GM21825 (cell line): ENCODE data around the gene JKAMP.
"Not testable (repeated sequence)": the region's sequence is repeated elsewhere in the genome, so short reads cannot be mapped to it uniquely, and the experiment has no call there.

Source experiments
- ATAC-seq: cut with Tn5 transposase; IDR thresholded peaks from one replicate; pipeline ENCODE4 v1.9.1; 2021; ENCODE audit warnings: mild to moderate bottlenecking, moderate library complexity; ENCODE audit not compliant: unreplicated experiment

The JKAMP gene

GRCh38 chr14:59483819-59484638, at the start of gene JKAMP, which contains the start of gene L3HYPDH:
Gene JKAMP, plus strand, starts transcription at chr14:59484517. Its CDS starts 73 bp downstream, at chr14:59484590.
Gene L3HYPDH, minus strand, starts transcription at chr14:59484408. Its CDS starts 92 bp downstream, at chr14:59484316.
- peak; percentile 84 for ATAC-seq

GRCh38 chr14:59435101-59435500, 49.2 kb upstream of the JKAMP start:
- ATAC-seq, result no peak

- ATAC-seq, result no peak
Observed at GRCh38 chr14:59435987-59436386, 48.3 kb upstream of the JKAMP start.

- no peak for ATAC-seq
Observed at GRCh38 chr14:59438195-59438647, 46.1 kb upstream of the JKAMP start.

- ATAC-seq, result no peak
Observed at GRCh38 chr14:59439256-59439965, 44.9 kb upstream of the JKAMP start.

GRCh38 chr14:59448673-59449072, 35.6 kb upstream of the JKAMP start:
- not testable (repeated sequence) for ATAC-seq

GRCh38 chr14:59450716-59451115, 33.6 kb upstream of the JKAMP start:
- ATAC-seq, result no peak

GRCh38 chr14:59451849-59452248, 32.5 kb upstream of the JKAMP start:
- ATAC-seq, result no peak

GRCh38 chr14:59454139-59454538, 30.2 kb upstream of the JKAMP start:
- ATAC-seq, result no peak

- ATAC-seq, result no peak
Observed at GRCh38 chr14:59455411-59455810, 28.9 kb upstream of the JKAMP start.

- no peak for ATAC-seq
Observed at GRCh38 chr14:59458486-59458885, 25.8 kb upstream of the JKAMP start.

- ATAC-seq, result no peak
Observed at GRCh38 chr14:59460378-59460777, 23.9 kb upstream of the JKAMP start.

GRCh38 chr14:59461891-59462290, 22.4 kb upstream of the JKAMP start:
- no peak for ATAC-seq

GRCh38 chr14:59463787-59464485, 20.4 kb upstream of the JKAMP start:
- ATAC-seq, result peak; percentile 26

- peak; percentile 76 for ATAC-seq
Observed at GRCh38 chr14:59464486-59465315, 19.6 kb upstream of the JKAMP start.

GRCh38 chr14:59465316-59466135, 18.8 kb upstream of the JKAMP start, which contains the start of gene GPR135:
Gene GPR135, minus strand, starts transcription at chr14:59465380. Its CDS starts 154 bp downstream, at chr14:59465226.
- peak; percentile 23 for ATAC-seq

- no peak for ATAC-seq
Observed at GRCh38 chr14:59474172-59474571, 10.1 kb upstream of the JKAMP start.

- ATAC-seq, result no peak
Observed at GRCh38 chr14:59475709-59476108, 8.6 kb upstream of the JKAMP start.

- ATAC-seq, result no peak
Observed at GRCh38 chr14:59478540-59478939, 5.8 kb upstream of the JKAMP start.
